OCI-LY7 (cell line): ENCODE results near the gene HS3ST3A1.

Source experiments
- EZH2phosphoT487 ChIP-seq: fragments of 200-600 bp; sonication (generic); IDR thresholded peaks from 2 replicates; pipeline ENCODE4 v1.6.1; 2018; ENCODE audit warnings: low read depth, borderline replicate concordance, mild to moderate bottlenecking, mixed run types, antibody characterized with exemption, low read length, moderate library complexity, mixed read lengths
- TF ChIP-seq, protein P1 (sequence below): fragments of 200-600 bp; sonication (generic); conservative IDR thresholded peaks from 2 replicates; pipeline ENCODE4 v1.5.1; 2014; ENCODE audit warnings: mild to moderate bottlenecking, antibody characterized with exemption, low read length, moderate library complexity, mixed read lengths

DNA sequence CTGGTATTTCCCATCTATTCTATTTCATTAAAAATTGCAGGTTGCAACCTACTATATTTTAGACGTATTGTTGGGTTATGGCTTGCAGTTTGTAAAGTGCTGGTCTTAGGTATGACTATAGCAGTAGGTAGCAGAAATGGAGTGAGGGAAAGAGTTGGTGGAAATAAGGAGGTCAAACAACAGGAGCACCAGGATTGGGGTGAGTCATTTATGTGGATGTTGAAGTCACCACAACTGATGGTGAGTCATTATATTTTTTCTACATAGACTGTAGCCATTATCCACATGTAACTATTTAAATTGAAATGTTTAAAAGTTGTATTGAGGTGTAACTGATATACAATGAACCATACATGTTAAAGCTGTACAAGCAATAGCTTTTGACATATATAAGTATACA lies 25.0 kb upstream of the HS3ST3A1 start:
- TF ChIP-seq, protein P1, sequence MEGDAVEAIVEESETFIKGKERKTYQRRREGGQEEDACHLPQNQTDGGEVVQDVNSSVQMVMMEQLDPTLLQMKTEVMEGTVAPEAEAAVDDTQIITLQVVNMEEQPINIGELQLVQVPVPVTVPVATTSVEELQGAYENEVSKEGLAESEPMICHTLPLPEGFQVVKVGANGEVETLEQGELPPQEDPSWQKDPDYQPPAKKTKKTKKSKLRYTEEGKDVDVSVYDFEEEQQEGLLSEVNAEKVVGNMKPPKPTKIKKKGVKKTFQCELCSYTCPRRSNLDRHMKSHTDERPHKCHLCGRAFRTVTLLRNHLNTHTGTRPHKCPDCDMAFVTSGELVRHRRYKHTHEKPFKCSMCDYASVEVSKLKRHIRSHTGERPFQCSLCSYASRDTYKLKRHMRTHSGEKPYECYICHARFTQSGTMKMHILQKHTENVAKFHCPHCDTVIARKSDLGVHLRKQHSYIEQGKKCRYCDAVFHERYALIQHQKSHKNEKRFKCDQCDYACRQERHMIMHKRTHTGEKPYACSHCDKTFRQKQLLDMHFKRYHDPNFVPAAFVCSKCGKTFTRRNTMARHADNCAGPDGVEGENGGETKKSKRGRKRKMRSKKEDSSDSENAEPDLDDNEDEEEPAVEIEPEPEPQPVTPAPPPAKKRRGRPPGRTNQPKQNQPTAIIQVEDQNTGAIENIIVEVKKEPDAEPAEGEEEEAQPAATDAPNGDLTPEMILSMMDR, result no peak
- TF ChIP-seq EZH2phosphoT487, result no peak
